ENCODE measurements around the gene RB1. TPM values are rescaled to one million over a fixed set of nuclear protein-coding genes. Genes with fewer than 3 reads are reported as not detected.

Gene RB1
- total and polyA plus RNA-seq, 7 experiments from 2014 or later, result 12.1 to 37.1 (median 18.5) TPM

- peaks cover 0 to 52% (median 19%) of the 10 kb centered on the region in 11 donors for H3K9me3 Mint-ChIP-seq
- H3K27ac ChIP-seq (ENCODE audit: low read depth, low read length), result no peak overlapping the region
Observed at GRCh38 chr13:48393698-48394085, 90.1 kb downstream of the RB1 start.

GRCh38 chr13:48397744-48398143 lies 94.2 kb downstream of the RB1 start:
- H3K27me3 ChIP-seq (ENCODE audit: control insufficient read depth in 2 of 2, insufficient read depth in 2 of 2, low read length in 2 of 2), result no peaks in the 10 kb centered on the region
- H3K4me1 Mint-ChIP-seq, result peaks cover 9 to 48% (median 31%) of the 10 kb centered on the region in 7 donors
- H3K9me3 ChIP-seq (ENCODE audit: control insufficient read depth in 2 of 3, low read length in 3 of 3), result no peaks in the 10 kb centered on the region
- DNase-seq (no peak), ATAC-seq (no peak)
- H3K27me3 Mint-ChIP-seq, result no peaks in the 10 kb centered on the region
- H3K4me3 Mint-ChIP-seq, result no peak overlapping the region
- peak overlapping the region in 2 of 9 donors; percentile 17 to 90 for H3K27ac Mint-ChIP-seq
- POLR2A ChIA-PET, result interaction anchor here (1.2 to 2.7 kb wide), 2 partner anchors 95 to 134 kb away, joined by 6 to 13 read pairs; no protein-coding TSS in a partner anchor
- H3K9me3 Mint-ChIP-seq, result peaks cover 0 to 21% (median 9%) of the 10 kb centered on the region in 11 donors
- H3K27ac ChIP-seq (ENCODE audit: low read depth, low read length), result no peak overlapping the region
- no peaks in the 10 kb centered on the region for H3K36me3 ChIP-seq (ENCODE audit: control insufficient read depth in 2 of 3, insufficient read depth in 3 of 3, low read length in 3 of 3)
- peaks cover 18 to 30% of the 10 kb centered on the region in 2 donors for H3K4me1 ChIP-seq (ENCODE audit: control insufficient read depth in 2 of 2, insufficient read depth in 2 of 2, low read length in 2 of 2)
- H3K36me3 Mint-ChIP-seq, result peaks cover 22 to 43% (median 31%) of the 10 kb centered on the region in 5 donors
- CTCF ChIA-PET, result interaction anchor here (0.8 to 3.3 kb wide), 4 partner anchors 15 to 186 kb away, joined by 3 to 31 read pairs (median 4); partner anchors contain the start of gene LPAR6
- intact Hi-C loops (cut with micrococcal nuclease), result no loop called here
- no peak overlapping the region for H3K4me3 ChIP-seq (ENCODE audit: low read length)

More at GRCh38 chr13:48393698-48394085, 90.1 kb downstream of the RB1 start:
- peaks cover 0 to 2% of the 10 kb centered on the region in 2 donors for H3K4me1 ChIP-seq (ENCODE audit: control insufficient read depth in 2 of 2, insufficient read depth in 2 of 2, low read length in 2 of 2)
- Mint-ChIP-seq H3K4me3 (no peak overlapping the region), H3K27ac (no peak overlapping the region), H3K27me3 (no peaks in the 10 kb centered on the region), H3K4me1 (peaks cover 0 to 14% (median 8%) of the 10 kb centered on the region in 7 donors), H3K36me3 (peaks cover 37 to 74% (median 59%) of the 10 kb centered on the region in 5 donors)
- ChIA-PET CTCF (no interaction called here), POLR2A (interaction anchor here (0.7 kb wide), 1 partner anchor 223 kb away, joined by 5 read pairs; no protein-coding TSS in a partner anchor)
- intact Hi-C loops (cut with micrococcal nuclease), result no loop called here
- DNase-seq, result no peak
- no peak for ATAC-seq
- no peaks in the 10 kb centered on the region for H3K27me3 ChIP-seq (ENCODE audit: control insufficient read depth in 2 of 2, insufficient read depth in 2 of 2, low read length in 2 of 2)
- H3K9me3 ChIP-seq (ENCODE audit: control insufficient read depth in 2 of 3, low read length in 3 of 3), result no peaks in the 10 kb centered on the region
- no peak overlapping the region for H3K4me3 ChIP-seq (ENCODE audit: low read length)
- H3K36me3 ChIP-seq (ENCODE audit: control insufficient read depth in 2 of 3, insufficient read depth in 3 of 3, low read length in 3 of 3), result no peaks in the 10 kb centered on the region

GRCh38 chr13:48398450-48399095 lies 95.0 kb downstream of the RB1 start:
- ATAC-seq (no peak), DNase-seq (no peak)
- H3K36me3 ChIP-seq (ENCODE audit: control insufficient read depth in 2 of 3, insufficient read depth in 3 of 3, low read length in 3 of 3), result no peaks in the 10 kb centered on the region
- intact Hi-C loops (cut with micrococcal nuclease), result no loop called here
- POLR2A ChIA-PET, result interaction anchor here (1.2 to 2.7 kb wide), 2 partner anchors 94 to 133 kb away, joined by 6 to 13 read pairs; no protein-coding TSS in a partner anchor
- no peak overlapping the region for H3K4me3 ChIP-seq (ENCODE audit: low read length)
- peaks cover 23 to 34% of the 10 kb centered on the region in 2 donors for H3K4me1 ChIP-seq (ENCODE audit: control insufficient read depth in 2 of 2, insufficient read depth in 2 of 2, low read length in 2 of 2)
- CTCF ChIA-PET, result interaction anchor here (1.2 to 3.3 kb wide), 2 partner anchors 182 to 185 kb away, joined by 3 to 31 read pairs; no protein-coding TSS in a partner anchor
- H3K27ac ChIP-seq (ENCODE audit: low read depth, low read length), result no peak overlapping the region
- Mint-ChIP-seq H3K36me3 (peaks cover 14 to 36% (median 23%) of the 10 kb centered on the region in 5 donors), H3K27me3 (no peaks in the 10 kb centered on the region), H3K27ac (peak overlapping the region in 8 of 9 donors; percentile 7 to 90 (median 44)), H3K9me3 (peaks cover 0 to 17% (median 6%) of the 10 kb centered on the region in 11 donors), H3K4me1 (peaks cover 15 to 55% (median 40%) of the 10 kb centered on the region in 7 donors), H3K4me3 (no peak overlapping the region)
- no peaks in the 10 kb centered on the region for H3K9me3 ChIP-seq (ENCODE audit: control insufficient read depth in 2 of 3, low read length in 3 of 3)
- H3K27me3 ChIP-seq (ENCODE audit: control insufficient read depth in 2 of 2, insufficient read depth in 2 of 2, low read length in 2 of 2), result no peaks in the 10 kb centered on the region

- peaks cover 21 to 71% (median 56%) of the 10 kb centered on the region in 7 donors for H3K4me1 Mint-ChIP-seq
- Histone ChIP-seq H3K36me3 (ENCODE audit: control insufficient read depth in 2 of 3, insufficient read depth in 3 of 3, low read length in 3 of 3) (no peaks in the 10 kb centered on the region), H3K4me1 (ENCODE audit: control insufficient read depth in 2 of 2, insufficient read depth in 2 of 2, low read length in 2 of 2) (peaks cover 28 to 39% of the 10 kb centered on the region in 2 donors), H3K27me3 (ENCODE audit: control insufficient read depth in 2 of 2, insufficient read depth in 2 of 2, low read length in 2 of 2) (no peaks in the 10 kb centered on the region), H3K9me3 (ENCODE audit: control insufficient read depth in 2 of 3, low read length in 3 of 3) (no peaks in the 10 kb centered on the region), H3K4me3 (ENCODE audit: low read length) (no peak overlapping the region), H3K27ac (ENCODE audit: low read depth, low read length) (no peak overlapping the region)
- ATAC-seq (no peak), DNase-seq (no peak)
- H3K9me3 Mint-ChIP-seq, result peaks cover 0 to 14% (median 4%) of the 10 kb centered on the region in 11 donors
- intact Hi-C loops (cut with micrococcal nuclease), result loop anchor here in 1 of 2 donors (2.0 to 5.0 kb wide), 4 partner anchors 49 to 369 kb away; partner anchors contain the start of gene ITM2B
- peaks cover 7 to 24% (median 15%) of the 10 kb centered on the region in 5 donors for H3K36me3 Mint-ChIP-seq
- POLR2A ChIA-PET, result interaction anchor here (0.6 to 2.7 kb wide), 6 partner anchors 132 to 254 kb away, joined by 3 to 24 read pairs (median 10); partner anchors contain the start of gene RCBTB2
- H3K4me3 Mint-ChIP-seq, result no peak overlapping the region
- peak overlapping the region in 8 of 9 donors; percentile 30 to 90 (median 72) for H3K27ac Mint-ChIP-seq
- no peaks in the 10 kb centered on the region for H3K27me3 Mint-ChIP-seq
- CTCF ChIA-PET, result interaction anchor here (0.8 to 3.9 kb wide), 7 partner anchors 58 to 181 kb away, joined by 3 to 66 read pairs (median 4); no protein-coding TSS in a partner anchor
Observed at GRCh38 chr13:48400090-48400694, 96.6 kb downstream of the RB1 start.

GRCh38 chr13:48400850-48401291 lies 97.3 kb downstream of the RB1 start:
- peaks cover under 1 to 18% (median 9%) of the 10 kb centered on the region in 5 donors for H3K36me3 Mint-ChIP-seq
- CTCF ChIA-PET, result interaction anchor here (0.7 to 3.9 kb wide), 7 partner anchors 12 to 179 kb away, joined by 3 to 66 read pairs (median 4); partner anchors contain the start of gene LPAR6
- H3K27me3 Mint-ChIP-seq, result no peaks in the 10 kb centered on the region
- Histone ChIP-seq H3K9me3 (ENCODE audit: control insufficient read depth in 2 of 3, low read length in 3 of 3) (no peaks in the 10 kb centered on the region), H3K27ac (ENCODE audit: low read depth, low read length) (peak overlapping the region; percentile 49), H3K4me3 (ENCODE audit: low read length) (no peak overlapping the region), H3K36me3 (ENCODE audit: control insufficient read depth in 2 of 3, insufficient read depth in 3 of 3, low read length in 3 of 3) (no peaks in the 10 kb centered on the region), H3K4me1 (ENCODE audit: control insufficient read depth in 2 of 2, insufficient read depth in 2 of 2, low read length in 2 of 2) (peaks cover 33 to 40% of the 10 kb centered on the region in 2 donors), H3K27me3 (ENCODE audit: control insufficient read depth in 2 of 2, insufficient read depth in 2 of 2, low read length in 2 of 2) (no peaks in the 10 kb centered on the region)
- H3K4me1 Mint-ChIP-seq, result peaks cover 23 to 78% (median 63%) of the 10 kb centered on the region in 7 donors
- DNase-seq, result peak in 2 of 9 donors; percentile 36 to 42
- H3K4me3 Mint-ChIP-seq, result peak overlapping the region; percentile 1 to 83 (median 54)
- H3K9me3 Mint-ChIP-seq, result peaks cover 0 to 9% (median 2%) of the 10 kb centered on the region in 11 donors
- H3K27ac Mint-ChIP-seq, result peak overlapping the region; percentile 1 to 90 (median 50)
- intact Hi-C loops (cut with micrococcal nuclease), result loop anchor here (1.0 to 5.0 kb wide), 11 partner anchors 10 to 368 kb away; partner anchors contain the start of gene ITM2B (in 1 of the 2)
- peak; percentile 74 for ATAC-seq
- POLR2A ChIA-PET, result interaction anchor here (0.6 to 2.7 kb wide), 8 partner anchors 12 to 254 kb away, joined by 3 to 24 read pairs (median 8); partner anchors contain the start of genes LPAR6 and RCBTB2

- no peak for ATAC-seq
- Histone ChIP-seq H3K27ac (ENCODE audit: low read depth, low read length) (peak overlapping the region; percentile 49), H3K27me3 (ENCODE audit: control insufficient read depth in 2 of 2, insufficient read depth in 2 of 2, low read length in 2 of 2) (no peaks in the 10 kb centered on the region), H3K4me3 (ENCODE audit: low read length) (no peak overlapping the region), H3K9me3 (ENCODE audit: control insufficient read depth in 2 of 3, low read length in 3 of 3) (no peaks in the 10 kb centered on the region), H3K4me1 (ENCODE audit: control insufficient read depth in 2 of 2, insufficient read depth in 2 of 2, low read length in 2 of 2) (peaks cover 39 to 46% of the 10 kb centered on the region in 2 donors), H3K36me3 (ENCODE audit: control insufficient read depth in 2 of 3, insufficient read depth in 3 of 3, low read length in 3 of 3) (no peaks in the 10 kb centered on the region)
- Mint-ChIP-seq H3K4me1 (peaks cover 29 to 84% (median 69%) of the 10 kb centered on the region in 7 donors), H3K36me3 (peaks cover 0 to 15% (median 3%) of the 10 kb centered on the region in 5 donors), H3K27ac (peak overlapping the region in 6 of 9 donors; percentile 12 to 90 (median 74)), H3K4me3 (peak overlapping the region in 7 of 10 donors; percentile 36 to 83 (median 55)), H3K27me3 (no peaks in the 10 kb centered on the region), H3K9me3 (peaks cover 0 to 5% (median 0%) of the 10 kb centered on the region in 11 donors)
- ChIA-PET POLR2A (interaction anchor here (0.6 to 2.7 kb wide), 8 partner anchors 11 to 253 kb away, joined by 3 to 24 read pairs (median 8); partner anchors contain the start of genes LPAR6 and RCBTB2), CTCF (interaction anchor here (0.6 to 3.9 kb wide), 8 partner anchors 11 to 1184 kb away, joined by 3 to 66 read pairs (median 4); partner anchors contain the start of genes LPAR6 and RCBTB1)
- no peak for DNase-seq
- intact Hi-C loops (cut with micrococcal nuclease), result loop anchor here (1.0 to 5.0 kb wide), 11 partner anchors 10 to 368 kb away; partner anchors contain the start of gene ITM2B (in 1 of the 2)
Observed at GRCh38 chr13:48401480-48401879, 97.9 kb downstream of the RB1 start.

Data from naive thymus-derived CD4-positive, alpha-beta T cell (primary cell).